Measurements from ENCODE around the gene STMN3.
"Not testable (repeated sequence)": the region's sequence is repeated elsewhere in the genome, so short reads cannot be mapped to it uniquely, and the experiment has no call there.

STMN3 gene

GRCh38 chr20:63678667-63679465 is 25.6 kb upstream of the STMN3 start:
- no peak for DNase-seq (ENCODE audit: low read depth in 2 of 2, low spot score in 1 of 2)

GRCh38 chr20:63678071-63678470 is 24.8 kb upstream of the STMN3 start:
- no peak for DNase-seq (ENCODE audit: low read depth in 2 of 2, low spot score in 1 of 2)

- no peak for DNase-seq (ENCODE audit: low read depth in 2 of 2, low spot score in 1 of 2)
Observed at GRCh38 chr20:63675681-63676368, 22.6 kb upstream of the STMN3 start.

GRCh38 chr20:63673951-63674350 is 20.7 kb upstream of the STMN3 start:
- DNase-seq (ENCODE audit: low read depth in 2 of 2, low spot score in 1 of 2): no peak

- no peak for DNase-seq (ENCODE audit: low read depth in 2 of 2, low spot score in 1 of 2)
Observed at GRCh38 chr20:63672666-63673065, 19.4 kb upstream of the STMN3 start.

- not testable (repeated sequence) for DNase-seq (ENCODE audit: low read depth in 2 of 2, low spot score in 1 of 2)
Observed at GRCh38 chr20:63671695-63672094, 18.5 kb upstream of the STMN3 start.

- no peak for DNase-seq (ENCODE audit: low read depth in 2 of 2, low spot score in 1 of 2)
Observed at GRCh38 chr20:63668351-63668750, 15.1 kb upstream of the STMN3 start.

- DNase-seq (ENCODE audit: low read depth in 2 of 2, low spot score in 1 of 2): no peak
Observed at GRCh38 chr20:63667858-63668257, 14.6 kb upstream of the STMN3 start.

- DNase-seq (ENCODE audit: low read depth in 2 of 2, low spot score in 1 of 2): no peak
Observed at GRCh38 chr20:63665708-63666107, 12.5 kb upstream of the STMN3 start.

GRCh38 chr20:63664861-63665594 is 11.8 kb upstream of the STMN3 start:
- DNase-seq (ENCODE audit: low read depth in 2 of 2, low spot score in 1 of 2): no peak

- no peak for DNase-seq (ENCODE audit: low read depth in 2 of 2, low spot score in 1 of 2)
Observed at GRCh38 chr20:63664143-63664851, 11.1 kb upstream of the STMN3 start.

GRCh38 chr20:63663332-63664066 is 10.3 kb upstream of the STMN3 start:
- no peak for DNase-seq (ENCODE audit: low read depth in 2 of 2, low spot score in 1 of 2)

GRCh38 chr20:63662813-63663189 is 9.6 kb upstream of the STMN3 start:
- DNase-seq (ENCODE audit: low read depth in 2 of 2, low spot score in 1 of 2): no peak

GRCh38 chr20:63661959-63662812 is 9.0 kb upstream of the STMN3 start:
- no peak for DNase-seq (ENCODE audit: low read depth in 2 of 2, low spot score in 1 of 2)

GRCh38 chr20:63661108-63661507 is 7.9 kb upstream of the STMN3 start:
- DNase-seq (ENCODE audit: low read depth in 2 of 2, low spot score in 1 of 2): no peak

- no peak for DNase-seq (ENCODE audit: low read depth in 2 of 2, low spot score in 1 of 2)
Observed at GRCh38 chr20:63660622-63661021, 7.4 kb upstream of the STMN3 start.

GRCh38 chr20:63660174-63660573 is 7.0 kb upstream of the STMN3 start:
- DNase-seq (ENCODE audit: low read depth in 2 of 2, low spot score in 1 of 2): not testable (repeated sequence)

- no peak for DNase-seq (ENCODE audit: low read depth in 2 of 2, low spot score in 1 of 2)
Observed at GRCh38 chr20:63659370-63659769, 6.1 kb upstream of the STMN3 start.

GRCh38 chr20:63658749-63659187 is 5.5 kb upstream of the STMN3 start:
- DNase-seq (ENCODE audit: low read depth in 2 of 2, low spot score in 1 of 2): no peak

Data from stimulated activated CD8-positive, alpha-beta memory T cell treated with anti-CD3 and anti-CD28 coated beads, Interleukin-4, amount 100 ng/mL, for 1 hour (primary cell).